Osteoblast (primary cell): ENCODE data around the gene RABL3. TPM values are rescaled to one million over a fixed set of nuclear protein-coding genes. Genes with fewer than 3 reads are reported as not detected.

Experiments used
- DNase-seq: peaks from one replicate; pipeline ENCODE4 v3.0.0; 2011; ENCODE audit warnings: low spot score, mixed read lengths; ENCODE audit not compliant: insufficient read length; ENCODE audit errors: missing footprints
- H2AFZ ChIP-seq: 2 replicates; pipeline ENCODE4 v1.6.0; 2011; ENCODE audit warnings: mild to moderate bottlenecking, low read length
- H3K27ac ChIP-seq: 2 replicates; pipeline ENCODE4 v1.5.1; 2011; ENCODE audit warnings: mild to moderate bottlenecking, low read depth, low read length, moderate library complexity
- H3K27me3 ChIP-seq: 2 replicates; pipeline ENCODE4 v1.6.0; 2012; ENCODE audit warnings: mild to moderate bottlenecking, control low read depth, inconsistent platforms, low read length, moderate library complexity; ENCODE audit not compliant: insufficient read depth
- H3K36me3 ChIP-seq: 2 replicates; pipeline ENCODE4 v1.5.1; 2011; ENCODE audit warnings: mild to moderate bottlenecking, low read length, control low read depth, moderate library complexity; ENCODE audit not compliant: insufficient read depth
- H3K4me1 ChIP-seq: 2 replicates; pipeline ENCODE4 v1.5.1; 2011; ENCODE audit warnings: mild to moderate bottlenecking, low read length, control low read depth, moderate library complexity; ENCODE audit not compliant: insufficient read depth
- H3K4me2 ChIP-seq: 2 replicates; pipeline ENCODE4 v1.6.0; 2011; ENCODE audit warnings: mild to moderate bottlenecking, low read length; ENCODE audit not compliant: insufficient read depth
- H3K4me3 ChIP-seq: fragments of 200-600 bp; sonication (generic); 3 replicates; pipeline ENCODE4 v1.5.1; 2012; ENCODE audit warnings: mild to moderate bottlenecking, low read length, inconsistent platforms; ENCODE audit not compliant: insufficient read depth
- H3K79me2 ChIP-seq: 2 replicates; pipeline ENCODE4 v1.6.0; 2012; ENCODE audit warnings: mild to moderate bottlenecking, low read length, control low read depth, inconsistent platforms; ENCODE audit not compliant: insufficient read depth
- H3K9me3 ChIP-seq: 2 replicates; pipeline ENCODE4 v1.5.1; 2011; ENCODE audit warnings: low read depth, low read length, control low read depth
- H4K20me1 ChIP-seq: 2 replicates; pipeline ENCODE4 v1.6.0; 2012; ENCODE audit warnings: mild to moderate bottlenecking, low read length, control low read depth; ENCODE audit not compliant: insufficient read depth
- CTCF ChIP-seq: IDR thresholded peaks from 2 replicates; pipeline ENCODE4 v1.5.1; 2011; ENCODE audit warnings: mild to moderate bottlenecking, low read depth, low read length, moderate library complexity; ENCODE audit errors: extremely low read depth
- total RNA-seq: library from RNA; depleted of rRNA; stranded (reverse); fragments of >200 nt; gene quantifications from 2 replicates; pipeline ENCODE4 v1.2.3, GENCODE V29; 2012

The RABL3 gene
- total RNA-seq, 1 donor = 15.2 TPM

- Histone ChIP-seq H3K79me2 (peaks cover 14% of the 10 kb centered on the region), H3K36me3 (peaks cover 11% of the 10 kb centered on the region), H3K27ac (peak overlapping the region; percentile 84), H3K4me2 (peak overlapping the region; percentile 84), H2AFZ (peak overlapping the region; percentile 89), H3K9me3 (no peaks in the 10 kb centered on the region), H3K4me3 (peak overlapping the region; percentile 62), H3K27me3 (no peaks in the 10 kb centered on the region), H3K4me1 (peaks cover 19% of the 10 kb centered on the region), H4K20me1 (no peaks in the 10 kb centered on the region)
- DNase-seq = peak; percentile 87
- TF ChIP-seq CTCF = no peak
These were observed 38.7 kb upstream of the RABL3 start for GRCh38 chr3:120780977-120781376.

DNA sequence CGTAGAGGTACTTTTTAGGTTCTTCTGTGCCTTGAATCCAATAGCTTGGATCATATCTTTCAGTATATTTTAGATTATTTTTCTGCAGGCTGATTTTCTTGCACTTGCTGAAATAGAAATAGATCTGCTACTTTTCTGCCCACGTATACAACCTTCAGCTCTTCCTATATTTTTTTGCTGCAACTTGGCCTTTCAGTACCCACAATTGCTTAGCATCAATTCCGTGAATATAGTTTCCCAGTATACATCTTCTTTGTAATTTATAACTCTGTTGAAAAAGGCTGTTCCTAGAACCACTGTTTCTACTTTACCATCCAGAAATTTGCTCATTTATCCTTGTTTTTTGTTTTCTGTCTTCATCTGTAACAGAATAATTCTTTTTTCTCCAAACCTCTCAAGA is 36.5 kb upstream of the RABL3 start:
- H3K79me2 ChIP-seq = peaks cover 8% of the 10 kb centered on the region
- peaks cover 25% of the 10 kb centered on the region for H3K4me1 ChIP-seq
- H3K9me3 ChIP-seq = no peaks in the 10 kb centered on the region
- no peak overlapping the region for H3K4me3 ChIP-seq
- H3K27ac ChIP-seq = no peak overlapping the region
- TF ChIP-seq CTCF = no peak
- no peaks in the 10 kb centered on the region for H4K20me1 ChIP-seq
- no peaks in the 10 kb centered on the region for H3K27me3 ChIP-seq
- H2AFZ ChIP-seq = no peak overlapping the region
- no peak for DNase-seq
- no peak overlapping the region for H3K4me2 ChIP-seq
- H3K36me3 ChIP-seq = peaks cover 11% of the 10 kb centered on the region

DNA sequence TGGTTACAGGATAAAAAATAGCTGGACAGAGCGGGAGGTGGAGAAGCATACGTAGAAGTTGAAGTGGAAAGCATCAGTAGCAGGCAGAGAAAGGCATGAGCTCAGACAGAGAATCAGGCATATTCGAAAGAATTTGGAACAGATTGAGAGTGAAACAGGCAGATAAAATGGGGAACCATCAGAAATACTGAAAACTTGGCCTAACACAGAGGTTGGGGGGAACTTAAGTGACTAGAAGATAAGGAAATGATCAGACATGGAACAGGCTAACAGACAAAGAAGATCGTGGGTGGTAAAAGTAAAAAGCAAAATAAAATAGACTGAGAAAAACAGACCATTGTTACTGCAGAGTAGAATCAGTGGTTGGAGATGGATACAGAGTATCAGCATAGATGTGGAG is 33.1 kb upstream of the RABL3 start:
- Histone ChIP-seq H3K27ac (no peak overlapping the region), H2AFZ (no peak overlapping the region), H3K9me3 (no peaks in the 10 kb centered on the region), H3K4me1 (peaks cover 11% of the 10 kb centered on the region), H3K4me2 (no peak overlapping the region), H4K20me1 (no peaks in the 10 kb centered on the region), H3K27me3 (no peaks in the 10 kb centered on the region), H3K36me3 (peaks cover 11% of the 10 kb centered on the region), H3K79me2 (no peaks in the 10 kb centered on the region), H3K4me3 (no peak overlapping the region)
- DNase-seq = no peak
- TF ChIP-seq CTCF = no peak

DNA sequence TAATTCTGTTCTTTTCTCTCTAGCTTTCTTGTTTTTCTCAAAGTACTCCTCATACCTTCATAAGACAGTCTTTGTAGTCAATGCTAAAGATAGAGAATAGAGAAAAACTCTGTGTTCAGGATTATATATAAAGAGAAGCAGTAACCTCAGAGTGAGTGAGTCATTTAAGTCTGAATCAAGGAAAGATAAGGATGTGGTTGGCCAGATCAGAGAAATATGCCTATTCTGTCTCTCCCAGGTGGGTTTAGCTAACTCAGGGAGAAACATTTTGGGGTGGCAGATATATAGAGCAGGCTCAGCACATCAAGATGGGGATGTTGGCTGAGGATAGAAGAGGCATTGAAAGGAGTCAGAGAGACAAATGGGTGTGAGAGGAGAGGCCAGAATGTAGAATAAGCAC is 31.6 kb upstream of the RABL3 start:
- Histone ChIP-seq H3K9me3 (no peaks in the 10 kb centered on the region), H2AFZ (no peak overlapping the region), H3K4me2 (no peak overlapping the region), H3K4me1 (peaks cover 8% of the 10 kb centered on the region), H3K4me3 (no peak overlapping the region), H3K27me3 (no peaks in the 10 kb centered on the region), H3K36me3 (peaks cover 11% of the 10 kb centered on the region), H3K79me2 (peaks cover 9% of the 10 kb centered on the region), H4K20me1 (no peaks in the 10 kb centered on the region), H3K27ac (peak overlapping the region; percentile 15)
- no peak for TF ChIP-seq CTCF
- DNase-seq = no peak
